PC-9 (cell line): ENCODE results near the gene KRT1. TPM values are rescaled to one million over a fixed set of nuclear protein-coding genes. Genes with fewer than 3 reads are reported as not detected.

Experiments
- Bru-seq: library from RNA; stranded (reverse); fragments of 400-500 nt; gene quantifications from one replicate; lab custom pipeline; 2021; lab: Mats Ljungman, UMichigan
- BruChase-seq, 2 experiments: library from RNA; stranded (reverse); fragments of 400-500 nt; gene quantifications; one replicate each; lab custom pipeline; 2021; lab: Mats Ljungman, UMichigan
- BruUV-seq: library from RNA; stranded (reverse); fragments of 400-500 nt; replicated peaks from 2 replicates; lab custom pipeline; 2021; lab: Mats Ljungman, UMichigan
- CTCF ChIA-PET: fragments of 300-600 bp; sonication (Branson Sonifier 250); formaldehyde crosslinking; loops from one replicate; lab custom pipeline; 2022; ENCODE audit warnings: antibody characterized with exemption; lab: Charles Lee
- POLR2A ChIA-PET: fragments of 300-600 bp; sonication (Branson Sonifier 250); formaldehyde crosslinking; loops from one replicate; lab custom pipeline; 2022; ENCODE audit warnings: antibody characterized with exemption; ENCODE audit not compliant: unreplicated experiment; lab: Charles Lee
- DNase-seq, 2 experiments: peaks; one replicate each; pipeline versions ENCODE4 v3.0.0 to v3.0.0-alpha.2; 2015 to 2022; ENCODE audit warnings: mixed read lengths in 1 of 2
- H2AFZ ChIP-seq: fragments of 200-600 bp; sonication (generic); 2 replicates; pipeline ENCODE4 v1.8.1; 2017; ENCODE audit warnings: antibody characterized with exemption
- H3F3A ChIP-seq: fragments of 200-600 bp; sonication (generic); 2 replicates; pipeline ENCODE4 v1.8.1; 2017; ENCODE audit warnings: antibody characterized with exemption, mild to moderate bottlenecking, low read depth; ENCODE audit not compliant: insufficient read depth
- H3K27ac ChIP-seq: fragments of 200-600 bp; sonication (generic); 2 replicates; pipeline ENCODE4 v1.6.1; 2016; ENCODE audit warnings: mixed run types
- H3K27me3 ChIP-seq: fragments of 200-600 bp; sonication (generic); 2 replicates; pipeline ENCODE4 v1.6.1; 2016; ENCODE audit warnings: low read depth, mixed run types; ENCODE audit not compliant: insufficient read depth
- H3K36me3 ChIP-seq: fragments of 200-600 bp; sonication (generic); 2 replicates; pipeline ENCODE4 v1.6.1; 2016; ENCODE audit warnings: low read depth, mixed run types
- H3K4me1 ChIP-seq: fragments of 200-600 bp; sonication (generic); replicated peaks from 2 replicates; pipeline ENCODE4 v1.6.1; 2016; ENCODE audit warnings: mixed run types; ENCODE audit not compliant: insufficient read depth
- H3K4me2 ChIP-seq: fragments of 200-600 bp; sonication (generic); 2 replicates; pipeline ENCODE4 v1.6.1; 2017; ENCODE audit warnings: mixed run types
- H3K4me3 ChIP-seq: fragments of 200-600 bp; sonication (generic); 2 replicates; pipeline ENCODE4 v1.6.1; 2016; ENCODE audit warnings: mixed run types
- H3K79me2 ChIP-seq: fragments of 200-600 bp; sonication (generic); 2 replicates; pipeline ENCODE4 v1.6.1; 2017; ENCODE audit warnings: low read depth, mixed run types
- H3K9me2 ChIP-seq: fragments of 200-600 bp; sonication (generic); 2 replicates; pipeline ENCODE4 v1.8.1; 2017; ENCODE audit warnings: mild to moderate bottlenecking; ENCODE audit not compliant: insufficient read depth
- H3K9me3 ChIP-seq: fragments of 200-600 bp; sonication (generic); 2 replicates; pipeline ENCODE4 v1.8.1; 2016; ENCODE audit warnings: low read depth; ENCODE audit not compliant: insufficient read depth
- H4K20me1 ChIP-seq: fragments of 200-600 bp; sonication (generic); 2 replicates; pipeline ENCODE4 v1.8.1; 2017; ENCODE audit not compliant: insufficient read depth
- EZH2 ChIP-seq: fragments of 200-600 bp; sonication (generic); IDR thresholded peaks from 2 replicates; pipeline ENCODE4 v1.8.0; 2017; ENCODE audit warnings: antibody characterized with exemption, low read depth
- intact Hi-C: fragments of 100-400 bp; cut with micrococcal nuclease; formaldehyde crosslinking; loops from one replicate; pipeline ENCODE4 v1.10.0; 2022; ENCODE audit not compliant: unreplicated experiment
- long read RNA-seq: library from polyadenylated mRNA; stranded (forward); transcript quantifications from one replicate; pipeline ENCODE4 v2.0.0, GENCODE V29; 2022
- total RNA-seq: library from RNA; stranded (reverse); gene quantifications from 2 replicates; pipeline ENCODE4 v1.2.3, GENCODE V29; 2021
- TF ChIP-seq, protein P1 (sequence below): fragments of 200-600 bp; sonication (generic); conservative IDR thresholded peaks from 2 replicates; pipeline ENCODE4 v1.6.1; 2017; ENCODE audit warnings: mixed run types, antibody characterized with exemption, mild to moderate bottlenecking, moderate library complexity

KRT1 gene
- total RNA-seq (not detected in 2 replicates), Bru-seq, nascent RNA (not detected), BruChase-seq, experiment 1, labeled RNA remaining after a 2-hour chase (not detected), BruChase-seq, experiment 2, labeled RNA remaining after a 6-hour chase (not detected)
- long read RNA-seq: 0 reads

DNA sequence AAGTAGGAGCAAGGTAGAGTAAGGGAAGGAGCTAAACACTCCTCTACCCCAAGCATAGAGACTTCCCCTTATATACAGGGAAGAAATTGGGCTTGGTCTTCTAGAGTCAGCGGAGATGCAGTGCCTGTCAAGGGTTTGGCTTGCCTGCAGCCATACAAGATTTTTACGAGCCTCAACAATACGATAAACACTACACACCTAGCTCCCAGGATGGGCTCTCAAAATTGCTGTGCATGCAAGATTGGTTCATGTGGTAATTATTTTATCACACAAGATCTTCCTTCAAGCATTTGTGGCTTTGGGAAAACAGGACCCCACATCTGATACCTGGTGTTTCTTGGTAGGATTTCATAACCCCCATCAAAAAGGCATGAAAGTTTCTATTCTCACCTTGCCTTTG, at the start of gene KRT1:
KRT1 (minus strand) TSS at position 45 of the 400 bp plus-strand sequence. CDS start 59 bp downstream, outside the sequence.
- ChIA-PET CTCF (no interaction called here), POLR2A (no interaction called here)
- H3K9me2 ChIP-seq: no peaks in the 10 kb centered on the region
- no peak within 1 kb of the TSS for H3K27ac ChIP-seq
- BruUV-seq: no TSS peak
- H3K4me3 ChIP-seq: no peak within 1 kb of the TSS
- no peaks in the 10 kb centered on the region for H3K9me3 ChIP-seq
- H3K4me2 ChIP-seq: no peak within 1 kb of the TSS
- TF ChIP-seq, protein P1, sequence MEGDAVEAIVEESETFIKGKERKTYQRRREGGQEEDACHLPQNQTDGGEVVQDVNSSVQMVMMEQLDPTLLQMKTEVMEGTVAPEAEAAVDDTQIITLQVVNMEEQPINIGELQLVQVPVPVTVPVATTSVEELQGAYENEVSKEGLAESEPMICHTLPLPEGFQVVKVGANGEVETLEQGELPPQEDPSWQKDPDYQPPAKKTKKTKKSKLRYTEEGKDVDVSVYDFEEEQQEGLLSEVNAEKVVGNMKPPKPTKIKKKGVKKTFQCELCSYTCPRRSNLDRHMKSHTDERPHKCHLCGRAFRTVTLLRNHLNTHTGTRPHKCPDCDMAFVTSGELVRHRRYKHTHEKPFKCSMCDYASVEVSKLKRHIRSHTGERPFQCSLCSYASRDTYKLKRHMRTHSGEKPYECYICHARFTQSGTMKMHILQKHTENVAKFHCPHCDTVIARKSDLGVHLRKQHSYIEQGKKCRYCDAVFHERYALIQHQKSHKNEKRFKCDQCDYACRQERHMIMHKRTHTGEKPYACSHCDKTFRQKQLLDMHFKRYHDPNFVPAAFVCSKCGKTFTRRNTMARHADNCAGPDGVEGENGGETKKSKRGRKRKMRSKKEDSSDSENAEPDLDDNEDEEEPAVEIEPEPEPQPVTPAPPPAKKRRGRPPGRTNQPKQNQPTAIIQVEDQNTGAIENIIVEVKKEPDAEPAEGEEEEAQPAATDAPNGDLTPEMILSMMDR: no peak
- no peak for TF ChIP-seq EZH2
- no peaks in the 10 kb centered on the region for H3K4me1 ChIP-seq
- H3K36me3 ChIP-seq: no peaks in the 10 kb centered on the region
- no peaks in the 10 kb centered on the region for H3K79me2 ChIP-seq
- no peaks in the 10 kb centered on the region for H3F3A ChIP-seq
- no peak for DNase-seq
- no peaks in the 10 kb centered on the region for H4K20me1 ChIP-seq
- no peak within 1 kb of the TSS for H2AFZ ChIP-seq
- no peaks in the 10 kb centered on the region for H3K27me3 ChIP-seq
- intact Hi-C loops: no loop called here

DNA sequence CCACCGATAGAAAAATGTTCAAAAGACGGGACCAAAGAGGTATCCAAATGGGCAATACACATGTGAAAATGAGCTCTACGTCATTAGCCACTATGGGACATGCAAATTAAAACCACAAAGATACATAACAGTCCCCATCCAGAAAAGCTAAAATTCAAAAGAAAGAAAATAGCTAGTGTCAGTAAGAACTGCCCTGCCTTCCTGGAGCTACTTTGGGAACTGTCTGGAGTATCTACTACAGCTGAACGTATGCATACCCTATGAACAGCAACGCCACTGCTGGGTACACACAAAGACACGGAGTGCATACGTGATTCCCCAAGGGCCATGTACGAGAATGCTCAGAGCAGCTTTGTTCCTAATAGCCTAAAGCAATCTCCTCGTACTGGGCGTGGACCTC, 48.9 kb upstream of the KRT1 start:
- intact Hi-C loops: no loop called here
- DNase-seq: no peak
- Histone ChIP-seq H3K27ac (no peak overlapping the region), H3K9me3 (no peaks in the 10 kb centered on the region), H2AFZ (no peak overlapping the region), H3F3A (no peaks in the 10 kb centered on the region), H3K36me3 (no peaks in the 10 kb centered on the region), H3K27me3 (peaks cover 52% of the 10 kb centered on the region), H3K79me2 (no peaks in the 10 kb centered on the region), H3K9me2 (no peaks in the 10 kb centered on the region), H4K20me1 (no peaks in the 10 kb centered on the region), H3K4me3 (no peak overlapping the region), H3K4me1 (no peaks in the 10 kb centered on the region), H3K4me2 (no peak overlapping the region)
- TF ChIP-seq EZH2: no peak
- TF ChIP-seq, protein P1: no peak
- no TSS peak for BruUV-seq
- CTCF ChIA-PET: no interaction called here
- POLR2A ChIA-PET: no interaction called here

DNA sequence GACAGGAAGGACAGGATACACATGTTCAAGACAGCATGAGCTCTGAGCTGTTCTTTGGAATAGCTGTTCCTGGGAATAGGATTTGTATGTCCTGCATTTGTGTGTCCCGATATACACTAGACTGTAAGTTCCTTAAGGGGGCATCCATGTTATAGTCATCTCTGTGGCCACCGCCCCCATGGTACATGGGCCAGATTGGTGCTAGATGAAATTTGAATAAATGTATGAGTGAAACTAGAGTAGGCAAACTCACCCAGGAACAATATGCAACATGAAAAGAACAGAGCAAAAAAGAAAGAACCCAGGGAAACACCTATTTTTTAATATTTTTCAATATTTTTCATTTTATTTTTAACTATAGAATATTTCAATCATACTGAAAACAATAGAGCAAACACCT, 48.2 kb upstream of the KRT1 start:
- no peaks in the 10 kb centered on the region for H3K9me2 ChIP-seq
- H3K27ac ChIP-seq: no peak overlapping the region
- no peak overlapping the region for H3K4me3 ChIP-seq
- no peaks in the 10 kb centered on the region for H3K4me1 ChIP-seq
- intact Hi-C loops: no loop called here
- BruUV-seq: no TSS peak
- TF ChIP-seq, protein P1: no peak
- TF ChIP-seq EZH2: no peak
- H3K9me3 ChIP-seq: no peaks in the 10 kb centered on the region
- no peaks in the 10 kb centered on the region for H3K79me2 ChIP-seq
- peaks cover 45% of the 10 kb centered on the region for H3K27me3 ChIP-seq
- DNase-seq: no peak
- H2AFZ ChIP-seq: no peak overlapping the region
- no peaks in the 10 kb centered on the region for H3F3A ChIP-seq
- POLR2A ChIA-PET: no interaction called here
- H3K36me3 ChIP-seq: no peaks in the 10 kb centered on the region
- no peak overlapping the region for H3K4me2 ChIP-seq
- no peaks in the 10 kb centered on the region for H4K20me1 ChIP-seq
- CTCF ChIA-PET: no interaction called here
